Measurements from ENCODE around the gene RAB27B. TPM values are rescaled to one million over a fixed set of nuclear protein-coding genes. Genes with fewer than 3 reads are reported as not detected.

Gene RAB27B
- polyA plus RNA-seq, 2 of the 4 experiments (the other 2 are of a cell fraction) = 11.0 to 13.2 TPM

DNA sequence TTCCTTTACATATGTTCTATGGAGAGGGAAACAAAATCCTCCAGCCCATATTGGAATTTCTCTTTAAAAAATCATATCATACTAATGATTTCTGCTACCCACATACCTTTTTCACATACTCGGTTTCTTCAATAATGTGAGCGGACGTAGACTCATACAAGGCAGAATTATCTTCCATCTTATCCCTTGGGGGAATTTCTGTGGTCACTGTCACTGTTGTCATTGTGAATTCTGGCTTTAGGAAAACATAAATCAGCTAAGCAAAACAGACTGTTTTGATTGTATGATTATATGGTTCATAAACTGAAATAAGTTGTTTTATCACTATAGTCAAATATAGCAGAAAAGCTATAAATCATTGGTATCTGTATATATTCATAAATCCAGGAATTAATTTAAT, 114.3 kb downstream of the RAB27B start:
- ChIA-PET CTCF (no interaction called here), POLR2A (no interaction called here)
- Histone ChIP-seq H3K4me3 (no peak overlapping the region), H3K27ac (no peak overlapping the region), H3K4me1 (peaks cover 21% of the 10 kb centered on the region), H3K9me3 (no peaks in the 10 kb centered on the region), H3K4me2 (no peak overlapping the region)
- WGBS (ENCODE audit: missing lambda C conversion rate) = 88% methylated on average over 3 of the region's 3 CpGs
- ATAC-seq = no peak
- no peak for DNase-seq (ENCODE audit: low read depth in 1 of 2, low spot score in 1 of 2)
- TF ChIP-seq RFX5 (IDR thresholded peaks at IDR 0.05) (no peak), TFCP2L1 (CRISPR knock-in tag; IDR thresholded peaks at IDR 0.05) (no peak), KDM5A (IDR thresholded peaks at IDR 0.05) (no peak), SREBF2 (IDR thresholded peaks at IDR 0.05) (no peak)
- TF ChIP-seq, protein P1, sequence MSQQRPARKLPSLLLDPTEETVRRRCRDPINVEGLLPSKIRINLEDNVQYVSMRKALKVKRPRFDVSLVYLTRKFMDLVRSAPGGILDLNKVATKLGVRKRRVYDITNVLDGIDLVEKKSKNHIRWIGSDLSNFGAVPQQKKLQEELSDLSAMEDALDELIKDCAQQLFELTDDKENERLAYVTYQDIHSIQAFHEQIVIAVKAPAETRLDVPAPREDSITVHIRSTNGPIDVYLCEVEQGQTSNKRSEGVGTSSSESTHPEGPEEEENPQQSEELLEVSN (IDR thresholded peaks at IDR 0.05; ENCODE audit: borderline replicate concordance, low read depth) = no peak
- TF ChIP-seq, protein P2, sequence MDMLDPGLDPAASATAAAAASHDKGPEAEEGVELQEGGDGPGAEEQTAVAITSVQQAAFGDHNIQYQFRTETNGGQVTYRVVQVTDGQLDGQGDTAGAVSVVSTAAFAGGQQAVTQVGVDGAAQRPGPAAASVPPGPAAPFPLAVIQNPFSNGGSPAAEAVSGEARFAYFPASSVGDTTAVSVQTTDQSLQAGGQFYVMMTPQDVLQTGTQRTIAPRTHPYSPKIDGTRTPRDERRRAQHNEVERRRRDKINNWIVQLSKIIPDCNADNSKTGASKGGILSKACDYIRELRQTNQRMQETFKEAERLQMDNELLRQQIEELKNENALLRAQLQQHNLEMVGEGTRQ (IDR thresholded peaks at IDR 0.05) = no peak
- no peak for FAIRE-seq

Other genes starting within 250 kb of the RAB27B start
- gene DYNAP, start 237.2 kb upstream of the RAB27B start, polyA plus RNA-seq (2011; rRNA removed) = not detected in 2 replicates
- not detected in 3 replicates for gene DYNAP, start 237.2 kb upstream of the RAB27B start, polyA plus RNA-seq (2017; fragmentation: RNase III; extraction: RNeasy Plus Mini Kit Qiagen cat#74134 plus additional on column Dnase treatment)
- gene CCDC68, start 131.0 kb downstream of the RAB27B start, polyA plus RNA-seq (2011; rRNA removed) = 11.2 and 12.4 TPM in 2 replicates
- 2.8 to 3.1 TPM (median 3.1 TPM) in 3 replicates for gene CCDC68, start 131.0 kb downstream of the RAB27B start, polyA plus RNA-seq (2017; fragmentation: RNase III; extraction: RNeasy Plus Mini Kit Qiagen cat#74134 plus additional on column Dnase treatment)

Data from A549 (cell line).